GM23338 (cell line): ENCODE results near the gene ATAD2B.

Source experiments
- CREB1 ChIP-seq: fragments of 250-450 bp; sonication (Bioruptor Pico); IDR thresholded peaks from 2 replicates; pipeline ENCODE4 v1.5.0; 2020; ENCODE audit warnings: low read depth, mild to moderate bottlenecking, moderate library complexity
- CTCF ChIP-seq, 2 experiments: fragments of 200-600 bp in 1 of 2; sonication (generic) in 1 of 2; conservative IDR thresholded peaks; 2 replicates each; pipeline versions ENCODE4 v1.5.1 to v1.6.1; 2016 to 2017; ENCODE audit warnings: antibody characterized with exemption in 2 of 2, low read depth in 2 of 2, mild to moderate bottlenecking in 2 of 2, moderate library complexity in 1 of 2
- ETS1 ChIP-seq: IDR thresholded peaks from 2 replicates; pipeline ENCODE4 v1.6.1; 2016; ENCODE audit warnings: antibody characterized with exemption
- EZH2 ChIP-seq: fragments of 200-600 bp; sonication (generic); IDR thresholded peaks from one replicate; pipeline ENCODE4 v1.8.0; 2017; ENCODE audit warnings: antibody characterized with exemption, mild to moderate bottlenecking, low read depth; ENCODE audit not compliant: unreplicated experiment
- EZH2phosphoT487 ChIP-seq: fragments of 200-600 bp; sonication (generic); IDR thresholded peaks from one replicate; pipeline ENCODE4 v1.8.1; 2018; ENCODE audit warnings: antibody characterized with exemption; ENCODE audit not compliant: unreplicated experiment
- JUNB ChIP-seq: IDR thresholded peaks from one replicate; pipeline ENCODE4 v1.6.1; 2016; ENCODE audit warnings: antibody characterized with exemption; ENCODE audit not compliant: unreplicated experiment
- POLR2AphosphoS5 ChIP-seq: IDR thresholded peaks from 2 replicates; pipeline ENCODE4 v1.6.1; 2016; ENCODE audit warnings: antibody characterized with exemption, low read depth
- REST ChIP-seq: IDR thresholded peaks from one replicate; pipeline ENCODE4 v1.6.1; 2018; ENCODE audit warnings: antibody characterized with exemption; ENCODE audit not compliant: unreplicated experiment
- STAT1 ChIP-seq: IDR thresholded peaks from one replicate; pipeline ENCODE4 v1.6.1; 2016; ENCODE audit warnings: antibody characterized with exemption; ENCODE audit not compliant: unreplicated experiment
- ZNF114 ChIP-seq: fragments of 250-450 bp; sonication (Bioruptor Pico); IDR thresholded peaks from 2 replicates; pipeline ENCODE4 v1.5.0; 2020; ENCODE audit warnings: mild to moderate bottlenecking, moderate library complexity

GRCh38 chr2:23835988-23836387 lies 90.9 kb downstream of the ATAD2B start:
- TF ChIP-seq CTCF (conservative IDR thresholded peaks at IDR 0.05; ENCODE audit: low read depth in 2 of 2) (no peak), POLR2AphosphoS5 (no peak), JUNB (no peak), EZH2phosphoT487 (no peak), EZH2 (no peak), REST (no peak), CREB1 (CRISPR knock-in tag) (no peak), STAT1 (no peak), ZNF114 (CRISPR knock-in tag) (no peak), ETS1 (no peak)
